ENCODE data around the gene KMO. TPM values are rescaled to one million over a fixed set of nuclear protein-coding genes. Genes with fewer than 3 reads are reported as not detected.

KMO gene
- total and polyA plus RNA-seq, 2 of the 8 experiments (the other 6 are each of a cell fraction or from before 2014, with no cell fraction given): not detected

GRCh38 chr1:241579434-241579833 lies 47.3 kb downstream of the KMO start:
- CTCF ChIA-PET (ENCODE audit: partially characterized antibody): interaction anchor here (1.5 to 1.6 kb wide), 2 partner anchors 11 to 32 kb away, joined by 5 to 6 read pairs; no protein-coding TSS in a partner anchor
- H3K4me1 ChIP-seq (replicated peaks in 1 of 4; ENCODE audit: control insufficient read depth in 3 of 4, insufficient read depth in 4 of 4, low read length in 3 of 4): no peaks in the 10 kb centered on the region

More at GRCh38 chr1:241579434-241579833, 47.3 kb downstream of the KMO start:
- Histone ChIP-seq H2BK12ac (ENCODE audit: low read depth, low read length) (no peak overlapping the region), H2AFZ (ENCODE audit: low read length) (0 out of 2 replicates have a peak overlapping the region, but pooled peaks have one; percentile 13), H3K23ac (ENCODE audit: insufficient read length) (no peak overlapping the region), H3K36me3 (ENCODE audit: control insufficient read depth in 2 of 4, insufficient read depth in 4 of 4, low read length in 3 of 4) (no peaks in the 10 kb centered on the region), H2AK5ac (ENCODE audit: low read depth, low read length) (no peak overlapping the region), H3K56ac (replicated peaks; ENCODE audit: insufficient read length, low read depth, low read length) (no peak overlapping the region), H2BK15ac (ENCODE audit: low read length) (no peak overlapping the region), H4K91ac (replicated peaks; ENCODE audit: insufficient read length, low read length) (no peak overlapping the region), H3K4me2 (ENCODE audit: insufficient read depth in 1 of 2, low read depth in 2 of 2, low read length in 2 of 2) (no peak overlapping the region), H3K27me3 (replicated peaks in 1 of 4; ENCODE audit: control insufficient read depth in 3 of 4, extremely low read depth in 1 of 4, insufficient read depth in 3 of 4, low read length in 3 of 4) (no peaks in the 10 kb centered on the region), H3K9ac (replicated peaks in 1 of 4; ENCODE audit: extremely low read depth in 1 of 4, low read depth in 3 of 4, low read length in 3 of 4) (no peak overlapping the region), H3K79me1 (ENCODE audit: low read depth, low read length) (no peaks in the 10 kb centered on the region), H3K23me2 (ENCODE audit: low read depth, low read length) (no peaks in the 10 kb centered on the region), H4K8ac (ENCODE audit: extremely low read depth, insufficient read depth, low read length) (no peak overlapping the region), H2BK5ac (ENCODE audit: low read depth, low read length) (no peak overlapping the region), H3K4ac (replicated peaks; ENCODE audit: insufficient read length, low read depth, low read length) (no peak overlapping the region), H4K20me1 (replicated peaks in 1 of 2; ENCODE audit: control insufficient read depth in 1 of 2, insufficient read depth in 2 of 2, low read length in 2 of 2) (peaks cover 0 to 2% of the 10 kb centered on the region in 2 experiments), H2BK20ac (ENCODE audit: low read length) (no peak overlapping the region), H3K9me3 (ENCODE audit: insufficient read depth in 2 of 2, low read depth in 1 of 2, low read length in 1 of 2) (0 out of 4 replicates have a peak, but pooled peaks cover 0 to 2% of the 10 kb centered on the region in 2 experiments), H3K27ac (ENCODE audit: low read depth, low read length) (no peak overlapping the region), H3K18ac (ENCODE audit: extremely low read depth, low read length) (no peak overlapping the region), H4K5ac (ENCODE audit: insufficient read length, low read depth, low read length) (no peak overlapping the region), H2BK120ac (replicated peaks; ENCODE audit: low read depth, low read length) (no peak overlapping the region), H3K14ac (ENCODE audit: insufficient read length) (no peak overlapping the region), H3K4me3 (ENCODE audit: extremely low read depth in 1 of 4, insufficient read depth in 2 of 4, low read depth in 3 of 4, low read length in 4 of 4) (no peak overlapping the region), H3K79me2 (ENCODE audit: control insufficient read depth in 1 of 2, insufficient read depth in 2 of 2, low read length in 2 of 2) (no peaks in the 10 kb centered on the region)
- POLR2A ChIA-PET (ENCODE audit: partially characterized antibody): no interaction called here
- no peak for TF ChIP-seq POLR2A (IDR thresholded peaks at IDR 0.05; ENCODE audit: control extremely low read depth in 1 of 2, low read depth in 2 of 2, low read length in 2 of 2)
- no peak for TF ChIP-seq BACH1 (IDR thresholded peaks at IDR 0.05; ENCODE audit: low read length)
- TF ChIP-seq RAD21 (IDR thresholded peaks at IDR 0.05 in 1 of 2, conservative IDR thresholded peaks at IDR 0.05 in 1 of 2; ENCODE audit: low read depth in 2 of 2, low read length in 2 of 2): no peak
- TF ChIP-seq SIX5 (IDR thresholded peaks at IDR 0.05; ENCODE audit: low read depth, low read length): no peak
- no peak for TF ChIP-seq SRF (IDR thresholded peaks at IDR 0.05; ENCODE audit: low read depth, low read length)
- TF ChIP-seq CHD2 (IDR thresholded peaks at IDR 0.05; ENCODE audit: low read length): no peak
- FAIRE-seq (no peak), DNase-seq (ENCODE audit: low read depth in 1 of 2, low spot score in 2 of 2) (no peak)
- 82% methylated on average over 4 of the region's 4 CpGs; no CpG with 5 or more reads in 1 of the 2 experiments for WGBS, 2 experiments (ENCODE audit: extremely low coverage in 1 of 2, insufficient coverage in 1 of 2, insufficient read length in 1 of 2, insufficient replicate concordance in 2 of 2, low coverage in 1 of 2, low lambda C conversion rate in 2 of 2, missing lambda C conversion rate in 1 of 2)
